Muscle layer of colon (tissue), 2 donors: Measurements from ENCODE around the gene AGK.

Experiments
- H3K27ac ChIP-seq: one replicate; pipeline ENCODE4 v1.7.0; 2013; ENCODE audit warnings: low read depth, mild to moderate bottlenecking, low read length, moderate library complexity
- H3K27me3 ChIP-seq, 2 donors: one replicate each; pipeline ENCODE4 v1.7.0; 2013; ENCODE audit warnings: low read length in 2 of 2, mild to moderate bottlenecking in 2 of 2; ENCODE audit not compliant: insufficient read depth in 2 of 2, control insufficient read depth in 1 of 2
- H3K36me3 ChIP-seq: one replicate; pipeline ENCODE4 v1.7.0; 2013; ENCODE audit warnings: mild to moderate bottlenecking, low read length; ENCODE audit not compliant: insufficient read depth
- H3K4me1 ChIP-seq: one replicate; pipeline ENCODE4 v1.7.0; 2013; ENCODE audit warnings: mild to moderate bottlenecking, low read length; ENCODE audit not compliant: insufficient read depth
- H3K4me3 ChIP-seq, 2 donors: one replicate each; pipeline ENCODE4 v1.7.0; 2013; ENCODE audit warnings: low read length in 2 of 2, low read depth in 1 of 2, mild to moderate bottlenecking in 1 of 2, moderate library complexity in 1 of 2
- H3K9ac ChIP-seq: one replicate; pipeline ENCODE4 v1.7.0; 2013; ENCODE audit warnings: low read length
- H3K9me3 ChIP-seq: one replicate; pipeline ENCODE4 v1.7.0; 2013; ENCODE audit warnings: mild to moderate bottlenecking, low read length
- donor health status: abdominal sarcoma.
- donor health status: Adenocarcinoma of cecum.

AGK gene

DNA sequence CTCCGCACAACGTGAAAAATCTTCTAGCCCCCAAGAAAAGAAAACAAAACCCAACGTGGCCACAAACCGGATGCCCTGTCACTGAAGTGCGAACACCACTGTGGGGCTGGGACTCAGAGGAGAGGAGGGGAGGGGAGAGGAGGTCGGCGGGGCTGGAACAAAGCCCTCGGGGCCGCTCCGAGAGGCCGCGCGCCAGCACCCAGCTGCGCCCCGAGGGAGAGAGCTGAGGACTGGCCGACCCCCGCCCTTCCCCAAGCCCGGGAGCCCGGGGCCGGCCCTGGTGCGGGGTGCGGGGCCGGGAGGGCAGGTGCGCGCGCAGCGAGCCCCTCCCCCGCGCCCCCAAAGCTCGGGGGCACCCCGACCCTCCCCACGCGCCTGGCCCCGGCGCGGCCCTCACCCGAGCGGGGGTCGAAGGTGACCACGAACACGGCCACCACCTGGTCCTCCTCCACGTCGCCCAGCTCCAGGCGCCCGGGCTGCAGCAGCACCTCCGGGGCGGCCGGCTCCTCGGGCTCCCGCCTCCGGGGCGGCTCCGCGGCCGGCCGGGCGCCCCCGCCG is 150.4 kb downstream of the AGK start:
- peak overlapping the region; percentile 66 for H3K27ac ChIP-seq
- H3K4me1 ChIP-seq: peaks cover 23% of the 10 kb centered on the region
- no peaks in the 10 kb centered on the region for H3K9me3 ChIP-seq
- peak overlapping the region; percentile 30 to 73 for H3K4me3 ChIP-seq
- H3K27me3 ChIP-seq: no peaks in the 10 kb centered on the region
- no peaks in the 10 kb centered on the region for H3K36me3 ChIP-seq
- H3K9ac ChIP-seq: no peak overlapping the region

- Histone ChIP-seq H3K4me1 (peaks cover 23% of the 10 kb centered on the region), H3K9me3 (no peaks in the 10 kb centered on the region), H3K4me3 (peak within 1 kb of the TSS; percentile 73 to 77), H3K27ac (peak within 1 kb of the TSS; percentile 68), H3K36me3 (no peaks in the 10 kb centered on the region), H3K27me3 (no peaks in the 10 kb centered on the region), H3K9ac (peak within 1 kb of the TSS; percentile 60)
Observed at GRCh38 chr7:141702047-141702567, 150.9 kb downstream of the AGK start, which contains the start of gene DENND11. TSS of gene DENND11 (minus strand) at chr7:141702166. CDS start at chr7:141702153, 13 bp downstream.

DNA sequence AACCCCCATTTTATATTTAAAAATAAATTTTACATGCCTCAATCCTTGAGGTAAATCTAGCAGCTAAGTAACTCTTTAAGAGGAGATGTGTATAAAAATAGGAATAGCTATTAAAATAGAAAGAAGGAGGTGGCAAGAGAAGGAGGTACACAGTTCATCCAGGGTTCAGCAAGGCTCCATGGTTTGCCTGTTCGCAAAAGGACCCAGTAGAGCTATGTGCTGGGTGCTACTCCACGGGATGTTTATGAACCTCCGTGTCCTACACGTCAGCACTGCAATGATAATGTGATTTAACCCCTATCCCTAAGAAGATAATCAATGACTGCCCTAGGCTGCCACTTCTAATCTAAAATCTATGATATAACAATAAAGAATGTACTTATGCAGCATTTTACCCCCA is 151.7 kb downstream of the AGK start:
- peaks cover 23% of the 10 kb centered on the region for H3K4me1 ChIP-seq
- peak overlapping the region; percentile 68 for H3K27ac ChIP-seq
- no peak overlapping the region for H3K4me3 ChIP-seq

GRCh38 chr7:141704112-141704511 is 152.9 kb downstream of the AGK start:
- peaks cover 23% of the 10 kb centered on the region for H3K4me1 ChIP-seq
- H3K9me3 ChIP-seq: no peaks in the 10 kb centered on the region
- no peak overlapping the region for H3K27ac ChIP-seq
- no peaks in the 10 kb centered on the region for H3K27me3 ChIP-seq
- no peak overlapping the region for H3K4me3 ChIP-seq
- no peak overlapping the region for H3K9ac ChIP-seq
- no peaks in the 10 kb centered on the region for H3K36me3 ChIP-seq

More for the DNA sequence above, 151.7 kb downstream of the AGK start:
- H3K36me3 ChIP-seq: no peaks in the 10 kb centered on the region
- no peaks in the 10 kb centered on the region for H3K9me3 ChIP-seq
- no peaks in the 10 kb centered on the region for H3K27me3 ChIP-seq
- H3K9ac ChIP-seq: peak overlapping the region; percentile 60

GRCh38 chr7:141704741-141705140 is 153.5 kb downstream of the AGK start:
- no peak overlapping the region for H3K27ac ChIP-seq
- no peaks in the 10 kb centered on the region for H3K9me3 ChIP-seq
- H3K36me3 ChIP-seq: no peaks in the 10 kb centered on the region
- no peaks in the 10 kb centered on the region for H3K27me3 ChIP-seq
- no peak overlapping the region for H3K9ac ChIP-seq
- no peak overlapping the region for H3K4me3 ChIP-seq
- H3K4me1 ChIP-seq: peaks cover 21% of the 10 kb centered on the region
